Kidney (tissue), 14 donors: ENCODE results near the gene ALPI. TPM values are rescaled to one million over a fixed set of nuclear protein-coding genes. Genes with fewer than 3 reads are reported as not detected.

Experiments used
- DNase-seq, 5 donors: peaks; one replicate each; pipeline ENCODE4 v3.0.0-alpha.2; 2013 to 2020
- FAIRE-seq: peaks from 2 replicates; lab custom pipeline; 2012; peaks lifted over from hg19 to GRCh38; lab: Jason Lieb, UNC
- H3K27ac ChIP-seq, 2 donors: one replicate each; pipeline ENCODE4 v1.7.0; 2013; ENCODE audit warnings: low read depth in 2 of 2, low read length in 2 of 2, inconsistent platforms in 1 of 2
- H3K27me3 ChIP-seq: one replicate; pipeline ENCODE4 v1.7.1; 2013; ENCODE audit warnings: low read length, inconsistent platforms; ENCODE audit not compliant: control insufficient read depth, insufficient read depth
- H3K36me3 ChIP-seq, 3 donors: one replicate each; pipeline versions ENCODE4 v1.7.0 to v1.7.1; 2013; ENCODE audit warnings: low read length in 3 of 3, control low read depth in 1 of 3, inconsistent platforms in 1 of 3; ENCODE audit not compliant: insufficient read depth in 3 of 3, control insufficient read depth in 2 of 3
- H3K4me1 ChIP-seq, 3 donors: one replicate each; pipeline versions ENCODE4 v1.7.0 to v1.7.1; 2013; ENCODE audit warnings: low read length in 3 of 3, inconsistent platforms in 1 of 3, low read depth in 1 of 3; ENCODE audit not compliant: control insufficient read depth in 2 of 3, insufficient read depth in 2 of 3
- H3K4me3 ChIP-seq, 3 donors: one replicate each; pipeline versions ENCODE4 v1.7.0 to v1.8.1; 2013; ENCODE audit warnings: low read length in 3 of 3, control low read depth in 1 of 3, inconsistent platforms in 1 of 3
- H3K9ac ChIP-seq, 3 donors: one replicate each; pipeline versions ENCODE4 v1.7.0 to v1.7.1; 2013; ENCODE audit warnings: low read length in 3 of 3, control low read depth in 1 of 3, inconsistent platforms in 1 of 3
- H3K9me3 ChIP-seq, 3 donors: one replicate each; pipeline versions ENCODE4 v1.7.0 to v1.7.1; 2013; ENCODE audit warnings: low read length in 3 of 3, control low read depth in 1 of 3, inconsistent platforms in 1 of 3; ENCODE audit not compliant: control insufficient read depth in 2 of 3, insufficient read depth in 1 of 3
- CTCF ChIP-seq: IDR thresholded peaks from 3 replicates; pipeline ENCODE4 v1.5.1; 2012; ENCODE audit warnings: mild to moderate bottlenecking, moderate library complexity, borderline replicate concordance; ENCODE audit not compliant: insufficient read depth; ENCODE audit errors: extremely low read depth
- intact Hi-C: fragments of 100-400 bp; cut with DNase I; formaldehyde crosslinking; loops from one replicate; pipeline ENCODE4 v1.11.1; 2022
- polyA plus RNA-seq: library from polyadenylated mRNA; stranded (reverse); fragments of 350-450 nt; fragmentation: Illumina TruSeq; extraction: RNeasy Lipid Tissue Mini Kit (QIAGEN cat#74804); gene quantifications from one replicate; pipeline ENCODE4 v1.2.3, GENCODE V29; 2014; ENCODE audit warnings: low read depth, low replicate concordance; ENCODE audit not compliant: insufficient read depth
- total RNA-seq: library from RNA; stranded (reverse); fragmentation: NEBNext Ultra II Directional; extraction: Animal tissue kit (Norgen Biotek cat#: 25700); gene quantifications from one replicate; pipeline ENCODE4 v1.2.1, GENCODE V29; 2021
- donor health status: control.
- donor health status: control.
- donor health status: control.
- donor health status: control.
- donor health status: control.
- donor health status: DM: yes; HTN: yes; CAD: no.
- donor health status: Normal renal cell carcinoma (clear cell type).

The ALPI gene
- total and polyA plus RNA-seq, 2 donors from 2014 or later = 0.09 to 0.49 TPM

GRCh38 chr2:232415138-232415690 is 40.7 kb upstream of the ALPI start:
- DNase-seq (peak in 1 of 5 donors; percentile 10), FAIRE-seq (no peak)
- Histone ChIP-seq H3K9ac (no peak overlapping the region), H3K4me3 (no peak overlapping the region), H3K4me1 (peaks cover 0 to 11% (median 0%) of the 10 kb centered on the region in 3 donors), H3K36me3 (no peaks in the 10 kb centered on the region), H3K27me3 (peaks cover 19% of the 10 kb centered on the region), H3K27ac (no peak overlapping the region), H3K9me3 (no peaks in the 10 kb centered on the region)
- no peak for TF ChIP-seq CTCF
- intact Hi-C loops = no loop called here

- peaks cover 21% of the 10 kb centered on the region for H3K27me3 ChIP-seq
- H3K36me3 ChIP-seq = no peaks in the 10 kb centered on the region
- H3K27ac ChIP-seq = no peak overlapping the region
- H3K9ac ChIP-seq = no peak overlapping the region
- H3K4me3 ChIP-seq = no peak overlapping the region
- no peak for FAIRE-seq
- H3K4me1 ChIP-seq = peaks cover 0 to 15% (median 0%) of the 10 kb centered on the region in 3 donors
- intact Hi-C loops = no loop called here
- peak in 1 of 5 donors; percentile 24 for DNase-seq
- TF ChIP-seq CTCF = no peak
- no peaks in the 10 kb centered on the region for H3K9me3 ChIP-seq
Measured at GRCh38 chr2:232415736-232416520, 40.0 kb upstream of the ALPI start.

GRCh38 chr2:232416521-232417470 is 39.2 kb upstream of the ALPI start:
- Histone ChIP-seq H3K9me3 (no peaks in the 10 kb centered on the region), H3K36me3 (no peaks in the 10 kb centered on the region), H3K9ac (no peak overlapping the region), H3K4me3 (no peak overlapping the region), H3K27ac (no peak overlapping the region), H3K27me3 (peaks cover 26% of the 10 kb centered on the region), H3K4me1 (peaks cover 0 to 15% (median 0%) of the 10 kb centered on the region in 3 donors)
- FAIRE-seq (no peak), DNase-seq (peak in 1 of 5 donors; percentile 28)
- no peak for TF ChIP-seq CTCF
- intact Hi-C loops = no loop called here
